ENCODE results near the gene TRAF1. TPM values are rescaled to one million over a fixed set of nuclear protein-coding genes. Genes with fewer than 3 reads are reported as not detected.

TRAF1 gene
- total RNA-seq, 2 donors from 2014 or later: 3.6 to 8.2 TPM

- Histone ChIP-seq H3K36me3 (ENCODE audit: control insufficient read depth, insufficient read depth, low read length) (peaks cover 4% of the 10 kb centered on the region), H3K4me3 (ENCODE audit: low read length) (peak overlapping the region; percentile 67), H3K4me1 (ENCODE audit: control insufficient read depth, insufficient read depth, low read length) (peaks cover 4% of the 10 kb centered on the region), H3K27ac (ENCODE audit: low read depth, low read length) (no peak overlapping the region), H3K9me3 (ENCODE audit: control insufficient read depth, low read length) (no peaks in the 10 kb centered on the region), H3K27me3 (ENCODE audit: control insufficient read depth, insufficient read depth, low read length, poor library complexity, severe bottlenecking) (no peaks in the 10 kb centered on the region), H3K9ac (ENCODE audit: extremely low read depth, low read length, poor library complexity, severe bottlenecking) (no peak overlapping the region)
- Mint-ChIP-seq H3K36me3 (ENCODE audit: low read depth) (peaks cover 5% of the 10 kb centered on the region), H3K4me3 (peak overlapping the region; percentile 72), H3K4me1 (peaks cover 7% of the 10 kb centered on the region), H3K27ac (no peak overlapping the region), H3K27me3 (ENCODE audit: insufficient read depth) (no peaks in the 10 kb centered on the region), H3K9me3 (no peaks in the 10 kb centered on the region)
- DNase-seq: no peak
- WGBS, 2 experiments (ENCODE audit: insufficient coverage in 1 of 2, insufficient read length in 1 of 2): 36 to 50% methylated on average over 9 to 11 of the region's 11 CpGs
- TF ChIP-seq, protein P1, sequence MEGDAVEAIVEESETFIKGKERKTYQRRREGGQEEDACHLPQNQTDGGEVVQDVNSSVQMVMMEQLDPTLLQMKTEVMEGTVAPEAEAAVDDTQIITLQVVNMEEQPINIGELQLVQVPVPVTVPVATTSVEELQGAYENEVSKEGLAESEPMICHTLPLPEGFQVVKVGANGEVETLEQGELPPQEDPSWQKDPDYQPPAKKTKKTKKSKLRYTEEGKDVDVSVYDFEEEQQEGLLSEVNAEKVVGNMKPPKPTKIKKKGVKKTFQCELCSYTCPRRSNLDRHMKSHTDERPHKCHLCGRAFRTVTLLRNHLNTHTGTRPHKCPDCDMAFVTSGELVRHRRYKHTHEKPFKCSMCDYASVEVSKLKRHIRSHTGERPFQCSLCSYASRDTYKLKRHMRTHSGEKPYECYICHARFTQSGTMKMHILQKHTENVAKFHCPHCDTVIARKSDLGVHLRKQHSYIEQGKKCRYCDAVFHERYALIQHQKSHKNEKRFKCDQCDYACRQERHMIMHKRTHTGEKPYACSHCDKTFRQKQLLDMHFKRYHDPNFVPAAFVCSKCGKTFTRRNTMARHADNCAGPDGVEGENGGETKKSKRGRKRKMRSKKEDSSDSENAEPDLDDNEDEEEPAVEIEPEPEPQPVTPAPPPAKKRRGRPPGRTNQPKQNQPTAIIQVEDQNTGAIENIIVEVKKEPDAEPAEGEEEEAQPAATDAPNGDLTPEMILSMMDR (conservative IDR thresholded peaks at IDR 0.05): no peak
These were observed 58.3 kb downstream of the TRAF1 start for GRCh38 chr9:120868339-120868675.

- Mint-ChIP-seq H3K36me3 (ENCODE audit: low read depth) (peaks cover 5% of the 10 kb centered on the region), H3K27ac (no peak overlapping the region)
- H3K4me3 ChIP-seq (ENCODE audit: low read length): peak overlapping the region; percentile 67
These were observed 58.8 kb downstream of the TRAF1 start for GRCh38 chr9:120867676-120868338.

DNA sequence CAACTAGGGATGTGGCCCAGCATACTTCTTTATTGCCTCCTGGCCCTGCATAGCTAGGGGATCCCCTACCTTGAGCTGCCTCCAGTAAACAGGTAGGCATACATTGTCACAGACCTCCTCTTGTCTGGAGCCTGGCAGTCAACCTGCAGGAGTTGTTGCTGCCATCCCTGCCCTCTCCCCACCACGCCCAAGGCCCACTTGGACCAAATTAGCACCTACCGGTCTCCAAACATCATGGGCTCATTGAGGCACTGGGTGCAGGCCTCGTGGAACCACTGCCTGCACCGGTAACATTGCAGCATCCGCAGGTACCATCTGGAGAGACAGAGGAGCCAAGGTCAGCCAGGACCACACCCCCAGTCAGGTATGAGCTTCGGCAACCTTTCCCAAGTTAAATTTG, 59.9 kb downstream of the TRAF1 start:
- Mint-ChIP-seq H3K9me3 (no peaks in the 10 kb centered on the region), H3K4me1 (no peaks in the 10 kb centered on the region), H3K4me3 (no peak overlapping the region), H3K36me3 (ENCODE audit: low read depth) (no peaks in the 10 kb centered on the region), H3K27ac (no peak overlapping the region), H3K27me3 (ENCODE audit: insufficient read depth) (no peaks in the 10 kb centered on the region)
- H3K9ac ChIP-seq (ENCODE audit: extremely low read depth, low read length, poor library complexity, severe bottlenecking): no peak overlapping the region
- DNase-seq: no peak
- TF ChIP-seq, protein P1 (conservative IDR thresholded peaks at IDR 0.05): no peak
- WGBS, 2 experiments (ENCODE audit: insufficient coverage in 1 of 2, insufficient read length in 1 of 2): 89 to 91% methylated on average over 4 to 6 of the region's 6 CpGs
- H3K9me3 ChIP-seq (ENCODE audit: control insufficient read depth, low read length): no peaks in the 10 kb centered on the region
- no peaks in the 10 kb centered on the region for H3K27me3 ChIP-seq (ENCODE audit: control insufficient read depth, insufficient read depth, low read length, poor library complexity, severe bottlenecking)
- H3K4me1 ChIP-seq (ENCODE audit: control insufficient read depth, insufficient read depth, low read length): no peaks in the 10 kb centered on the region
- no peak overlapping the region for H3K4me3 ChIP-seq (ENCODE audit: low read length)
- H3K27ac ChIP-seq (ENCODE audit: low read depth, low read length): no peak overlapping the region
- H3K36me3 ChIP-seq (ENCODE audit: control insufficient read depth, insufficient read depth, low read length): peaks cover 6% of the 10 kb centered on the region

More at GRCh38 chr9:120867676-120868338, 58.8 kb downstream of the TRAF1 start:
- 95 to 97% methylated on average over 10 to 15 of the region's 15 CpGs for WGBS, 2 experiments (ENCODE audit: insufficient coverage in 1 of 2, insufficient read length in 1 of 2)
- Histone ChIP-seq H3K9me3 (ENCODE audit: control insufficient read depth, low read length) (no peaks in the 10 kb centered on the region), H3K27ac (ENCODE audit: low read depth, low read length) (no peak overlapping the region), H3K4me1 (ENCODE audit: control insufficient read depth, insufficient read depth, low read length) (no peaks in the 10 kb centered on the region), H3K36me3 (ENCODE audit: control insufficient read depth, insufficient read depth, low read length) (no peaks in the 10 kb centered on the region), H3K9ac (ENCODE audit: extremely low read depth, low read length, poor library complexity, severe bottlenecking) (no peak overlapping the region), H3K27me3 (ENCODE audit: control insufficient read depth, insufficient read depth, low read length, poor library complexity, severe bottlenecking) (no peaks in the 10 kb centered on the region)
- peaks cover 2% of the 10 kb centered on the region for H3K4me1 Mint-ChIP-seq
- peak overlapping the region; percentile 72 for H3K4me3 Mint-ChIP-seq
- H3K27me3 Mint-ChIP-seq (ENCODE audit: insufficient read depth): no peaks in the 10 kb centered on the region
- DNase-seq: no peak
- TF ChIP-seq, protein P1 (conservative IDR thresholded peaks at IDR 0.05): no peak
- no peaks in the 10 kb centered on the region for H3K9me3 Mint-ChIP-seq

All from endodermal cell (in vitro differentiated cells).